Amniotic epithelial cell (primary cell): ENCODE results near the gene PEAK3.
"Not testable (repeated sequence)": the region's sequence is repeated elsewhere in the genome, so short reads cannot be mapped to it uniquely, and the experiment has no call there.

ENCODE experiments used
- DNase-seq: peaks from one replicate; pipeline ENCODE4 v3.0.0-alpha.2; 2010; ENCODE audit warnings: low read depth

Gene PEAK3

GRCh38 chr19:2288818-2289713, 7.1 kb upstream of the PEAK3 start:
- DNase-seq: no peak

- DNase-seq: no peak
Measured at GRCh38 chr19:2288338-2288817, 6.4 kb upstream of the PEAK3 start.

- DNase-seq: no peak
Measured at GRCh38 chr19:2287585-2288337, 5.8 kb upstream of the PEAK3 start.

GRCh38 chr19:2286402-2287140, 4.6 kb upstream of the PEAK3 start:
- DNase-seq: no peak

- DNase-seq: no peak
Measured at GRCh38 chr19:2283835-2284507, 2.0 kb upstream of the PEAK3 start.

GRCh38 chr19:2282862-2283237, 875 bp upstream of the PEAK3 start:
- DNase-seq: no peak

GRCh38 chr19:2281265-2282061, 512 bp downstream of the PEAK3 start:
- not testable (repeated sequence) for DNase-seq

- DNase-seq: no peak
Measured at GRCh38 chr19:2280633-2281264, 1.2 kb downstream of the PEAK3 start.

GRCh38 chr19:2278459-2279158, 3.4 kb downstream of the PEAK3 start:
- DNase-seq: no peak

- no peak for DNase-seq
Measured at GRCh38 chr19:2277138-2277537, 4.8 kb downstream of the PEAK3 start.

- DNase-seq: no peak
Measured at GRCh38 chr19:2276429-2276986, 5.5 kb downstream of the PEAK3 start.

- no peak for DNase-seq
Measured at GRCh38 chr19:2275588-2276428, 6.2 kb downstream of the PEAK3 start.

- peak; percentile 53 for DNase-seq
Measured at GRCh38 chr19:2274931-2275535, 6.9 kb downstream of the PEAK3 start.

GRCh38 chr19:2274185-2274711, 7.7 kb downstream of the PEAK3 start:
- no peak for DNase-seq

- DNase-seq: peak; percentile 66
Measured at GRCh38 chr19:2273356-2274184, 8.4 kb downstream of the PEAK3 start.

GRCh38 chr19:2271234-2272103, 10.5 kb downstream of the PEAK3 start:
- DNase-seq: peak; percentile 54
